ENCODE results near the gene PCDHGA12.

Gene PCDHGA12

DNA sequence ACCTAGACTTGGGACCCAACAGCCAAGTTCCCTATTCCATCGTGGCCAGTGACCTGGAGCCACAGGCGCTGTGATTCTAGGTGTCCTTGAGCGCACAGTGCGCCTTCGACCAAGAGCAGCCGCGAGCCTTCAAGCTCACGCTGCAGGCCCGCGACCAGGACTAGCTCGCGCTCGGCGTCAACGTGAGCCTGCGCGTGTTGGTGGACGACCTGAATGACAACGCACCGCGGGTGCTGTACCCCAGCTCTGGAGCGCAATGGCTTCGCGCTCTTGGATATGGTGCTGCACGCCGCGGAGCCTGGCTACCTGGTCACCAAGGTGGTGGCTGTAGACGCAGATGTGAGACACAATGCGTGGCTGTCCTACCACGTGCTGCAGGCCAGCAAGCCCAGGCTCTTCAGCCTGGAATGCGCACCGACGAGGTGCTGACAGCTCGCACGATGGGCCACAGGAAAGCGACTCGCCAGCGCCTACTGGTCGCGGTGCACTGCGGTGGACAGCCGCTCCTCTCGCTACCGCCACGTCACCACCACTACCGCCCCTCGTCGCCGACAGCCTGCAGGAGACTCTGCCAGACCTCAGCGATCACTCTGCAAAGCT, 11.4 kb downstream of the PCDHGA12 start:
- no peak for DNase-seq

DNA sequence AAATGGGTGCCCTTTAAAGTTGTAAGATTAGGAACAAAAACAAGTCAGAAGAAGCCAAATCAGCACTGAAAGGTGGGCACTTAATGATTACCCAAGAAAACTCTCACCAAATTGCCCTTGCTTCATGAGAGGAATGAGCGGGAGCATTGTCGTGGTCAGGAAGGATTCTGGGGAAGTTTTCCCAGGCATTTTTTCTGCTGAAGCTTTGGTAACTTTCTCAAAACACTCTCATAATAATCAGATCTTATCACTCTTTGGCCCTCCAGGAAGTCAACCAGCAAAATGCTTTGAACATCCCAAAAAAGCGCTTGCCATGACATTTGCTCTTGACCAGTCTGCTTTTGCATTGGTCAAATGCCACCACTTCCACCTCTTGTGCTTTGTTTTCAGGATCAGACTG, 35.0 kb downstream of the PCDHGA12 start:
- DNase-seq, result no peak

- peak in 2 of 5 experiments; percentile 19 to 38 for DNase-seq
These were observed 45.4 kb downstream of the PCDHGA12 start, which contains the start of gene PCDHGC3 for GRCh38 chr5:141475625-141476131. TSS of gene PCDHGC3 (plus strand) at chr5:141475966. CDS start at chr5:141476117, 151 bp downstream.

- DNase-seq, result peak in 1 of 5 experiments; percentile 27
These were observed 46.0 kb downstream of the PCDHGA12 start for GRCh38 chr5:141476132-141476911.

GRCh38 chr5:141477044-141477575, 46.8 kb downstream of the PCDHGA12 start:
- DNase-seq, result no peak

GRCh38 chr5:141477815-141478214, 47.5 kb downstream of the PCDHGA12 start:
- DNase-seq, result no peak

GRCh38 chr5:141478321-141478945, 48.1 kb downstream of the PCDHGA12 start:
- DNase-seq, result peak in 1 of 5 experiments; percentile 53

DNA sequence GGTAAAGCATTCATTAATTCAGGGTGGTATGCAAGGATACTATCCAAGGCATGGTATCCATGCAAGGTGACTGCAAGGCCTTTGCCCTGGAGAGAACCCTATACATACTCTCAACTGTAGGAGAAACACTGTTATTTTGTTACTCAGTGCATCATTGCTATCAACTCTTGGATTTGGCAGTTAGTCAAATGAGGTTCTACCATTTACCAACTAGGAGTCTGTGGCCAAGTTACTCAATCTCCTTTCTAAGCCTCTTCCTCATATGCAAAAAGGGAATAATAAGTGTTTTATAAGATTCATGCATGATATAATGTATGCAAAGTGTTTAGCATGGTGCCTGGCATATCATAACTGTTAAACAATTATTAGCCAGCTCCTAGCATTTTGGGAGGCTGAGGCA, 49.5 kb downstream of the PCDHGA12 start:
- DNase-seq, result no peak

Data from T-helper 2 cell (primary cell).